Naive thymus-derived CD8-positive, alpha-beta T cell (primary cell): ENCODE measurements around the gene POLN. TPM values are rescaled to one million over a fixed set of nuclear protein-coding genes. Genes with fewer than 3 reads are reported as not detected.
A peak's percentile ranks its signal among the peaks of the same experiment; 100 is the strongest.

Experiments used
- ATAC-seq, 2 donors: fragments of 150-1000 bp; cut with Tn5 transposase in 1 of 2; sonication (Bioruptor Pico), chemical (Tn5 transposase) in 1 of 2; 1 replicate in 1 of 2; 2 replicates in 1 of 2; pipeline ENCODE4 v1.10.0; 2021; ENCODE audit warnings: mild to moderate bottlenecking in 2 of 2, moderate library complexity in 2 of 2
- POLR2A ChIA-PET: fragments of 350-600 bp; sonication (Branson Sonifier 250); formaldehyde crosslinking; loops from one replicate; lab custom pipeline; 2021; ENCODE audit warnings: antibody characterized with exemption; lab: Charles Lee
- DNase-seq, 10 donors: peaks; one replicate each; pipeline versions ENCODE4 v3.0.0 to v3.0.0-alpha.2; 2020 to 2022
- H3K27ac Mint-ChIP-seq, 10 donors: one replicate each; pipeline ENCODE4 v1.8.0; 2020 to 2022; ENCODE audit warnings: mild to moderate bottlenecking in 10 of 10, mixed read lengths in 10 of 10, moderate library complexity in 4 of 10, inconsistent platforms in 1 of 10
- H3K27me3 Mint-ChIP-seq, 5 donors: one replicate each; pipeline ENCODE4 v1.8.0; 2021 to 2022; ENCODE audit warnings: mixed read lengths in 5 of 5
- H3K36me3 Mint-ChIP-seq, 3 donors: one replicate each; pipeline ENCODE4 v1.8.0; 2020 to 2022; ENCODE audit warnings: mixed read lengths in 3 of 3, mild to moderate bottlenecking in 2 of 3, inconsistent platforms in 1 of 3
- H3K4me1 Mint-ChIP-seq, 4 donors: one replicate each; pipeline ENCODE4 v1.8.0; 2021 to 2022; ENCODE audit warnings: mixed read lengths in 4 of 4
- H3K4me3 Mint-ChIP-seq, 10 donors: one replicate each; pipeline ENCODE4 v1.8.0; 2020 to 2022; ENCODE audit warnings: mild to moderate bottlenecking in 10 of 10, mixed read lengths in 10 of 10, moderate library complexity in 6 of 10, inconsistent platforms in 1 of 10
- H3K9me3 Mint-ChIP-seq, 9 donors: one replicate each; pipeline ENCODE4 v1.8.0; 2020 to 2022; ENCODE audit warnings: mixed read lengths in 9 of 9, mild to moderate bottlenecking in 3 of 9, inconsistent platforms in 1 of 9, moderate library complexity in 1 of 9
- polyA plus RNA-seq, 3 donors: library from polyadenylated mRNA; unstranded; fragments of 300-500 nt; fragmentation: Illumina TruSeq; gene quantifications; one replicate each; pipeline ENCODE4 v1.2.3, GENCODE V29; 2021
- total RNA-seq, 8 experiments: library from RNA in 2 of 8; stranded (reverse) in 2 of 8; gene quantifications; one replicate each; pipeline ENCODE4 v1.2.3 and lab custom pipeline; 2021 to 2026

Gene POLN
- total and polyA plus RNA-seq, 5 experiments from 2014 or later = 0.44 to 3.8 (median 1.7) TPM; not detected in 1

DNA sequence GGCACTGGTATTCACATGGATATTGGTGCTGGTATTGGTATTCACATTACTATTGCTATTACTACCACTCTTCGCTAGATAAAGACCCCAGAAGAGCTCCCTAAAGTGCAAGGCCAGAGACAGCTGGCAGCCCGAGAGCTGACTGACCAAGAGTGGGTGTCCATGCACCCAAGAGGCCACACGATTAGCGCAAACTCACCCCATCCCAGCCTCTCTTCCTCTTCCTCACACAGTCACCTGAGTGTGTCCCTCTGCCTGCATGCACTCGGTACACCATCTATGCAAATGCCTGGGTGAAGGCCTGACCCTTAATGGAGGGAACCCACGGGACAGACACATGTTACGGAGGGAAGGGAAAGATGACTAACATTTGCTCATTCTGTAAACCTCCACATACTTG lies 86.7 kb downstream of the POLN start:
- Mint-ChIP-seq H3K9me3 (peaks cover 0 to 7% (median 0%) of the 10 kb centered on the region in 9 donors), H3K27ac (no peak overlapping the region), H3K36me3 (peaks cover 0 to 8% (median 1%) of the 10 kb centered on the region in 3 donors), H3K27me3 (no peaks in the 10 kb centered on the region), H3K4me1 (no peaks in the 10 kb centered on the region), H3K4me3 (no peak overlapping the region)
- POLR2A ChIA-PET = no interaction called here
- DNase-seq (no peak), ATAC-seq (no peak)

- Mint-ChIP-seq H3K27me3 (no peaks in the 10 kb centered on the region), H3K4me3 (no peak overlapping the region), H3K36me3 (peaks cover 0 to 8% (median 1%) of the 10 kb centered on the region in 3 donors), H3K27ac (no peak overlapping the region), H3K4me1 (no peaks in the 10 kb centered on the region), H3K9me3 (peaks cover 0 to 7% (median 0%) of the 10 kb centered on the region in 9 donors)
- POLR2A ChIA-PET = no interaction called here
- no peak for ATAC-seq
- DNase-seq = no peak
These were observed 87.6 kb downstream of the POLN start for GRCh38 chr4:2154215-2154740.

DNA sequence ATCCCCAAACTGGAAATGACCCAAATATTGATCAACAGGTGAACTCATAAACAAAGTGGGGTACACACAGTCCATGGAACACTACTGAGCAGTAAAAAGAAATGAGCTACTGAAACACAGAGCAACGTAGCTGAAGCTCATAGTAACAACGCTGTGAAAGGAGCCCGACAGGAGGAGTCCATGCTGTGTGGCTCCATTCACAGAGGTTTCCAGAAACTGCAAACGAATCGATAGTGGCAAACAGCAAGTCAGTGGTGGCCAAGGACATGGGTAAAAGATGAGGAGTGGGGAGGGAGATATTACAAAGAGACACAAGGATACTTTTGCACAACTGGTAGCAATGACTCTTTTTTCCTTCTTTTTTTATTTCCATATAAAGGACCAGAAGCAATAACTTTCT lies 90.4 kb downstream of the POLN start:
- H3K4me1 Mint-ChIP-seq = no peaks in the 10 kb centered on the region
- H3K9me3 Mint-ChIP-seq = peaks cover 0 to 7% (median 0%) of the 10 kb centered on the region in 9 donors
- DNase-seq = no peak
- no peaks in the 10 kb centered on the region for H3K27me3 Mint-ChIP-seq
- POLR2A ChIA-PET = no interaction called here
- no peak for ATAC-seq
- H3K27ac Mint-ChIP-seq = peak overlapping the region in 1 of 10 donors; percentile 33
- peaks cover 0 to 8% (median 6%) of the 10 kb centered on the region in 3 donors for H3K36me3 Mint-ChIP-seq
- H3K4me3 Mint-ChIP-seq = no peak overlapping the region

GRCh38 chr4:2150076-2150475 lies 91.8 kb downstream of the POLN start:
- Mint-ChIP-seq H3K4me3 (no peak overlapping the region), H3K9me3 (peaks cover 0 to 7% (median 0%) of the 10 kb centered on the region in 9 donors), H3K27me3 (no peaks in the 10 kb centered on the region), H3K36me3 (peaks cover 0 to 8% (median 6%) of the 10 kb centered on the region in 3 donors), H3K4me1 (no peaks in the 10 kb centered on the region), H3K27ac (no peak overlapping the region)
- ATAC-seq (no peak), DNase-seq (no peak)
- POLR2A ChIA-PET = interaction anchor here (1.6 kb wide), 1 partner anchor 10 kb away, joined by 3 read pairs; no protein-coding TSS in a partner anchor

- no peaks in the 10 kb centered on the region for H3K27me3 Mint-ChIP-seq
- POLR2A ChIA-PET = no interaction called here
- no peak for ATAC-seq
- H3K36me3 Mint-ChIP-seq = peaks cover 0 to 5% (median 0%) of the 10 kb centered on the region in 3 donors
- H3K9me3 Mint-ChIP-seq = no peaks in the 10 kb centered on the region
- DNase-seq = no peak
- H3K4me1 Mint-ChIP-seq = peaks cover 18 to 39% (median 25%) of the 10 kb centered on the region in 4 donors
- H3K27ac Mint-ChIP-seq = peak overlapping the region in 9 of 10 donors; percentile 17 to 81 (median 61)
- H3K4me3 Mint-ChIP-seq = peak overlapping the region in 8 of 10 donors; percentile 28 to 74 (median 64)
These were observed 99.1 kb downstream of the POLN start for GRCh38 chr4:2142630-2143427.

DNA sequence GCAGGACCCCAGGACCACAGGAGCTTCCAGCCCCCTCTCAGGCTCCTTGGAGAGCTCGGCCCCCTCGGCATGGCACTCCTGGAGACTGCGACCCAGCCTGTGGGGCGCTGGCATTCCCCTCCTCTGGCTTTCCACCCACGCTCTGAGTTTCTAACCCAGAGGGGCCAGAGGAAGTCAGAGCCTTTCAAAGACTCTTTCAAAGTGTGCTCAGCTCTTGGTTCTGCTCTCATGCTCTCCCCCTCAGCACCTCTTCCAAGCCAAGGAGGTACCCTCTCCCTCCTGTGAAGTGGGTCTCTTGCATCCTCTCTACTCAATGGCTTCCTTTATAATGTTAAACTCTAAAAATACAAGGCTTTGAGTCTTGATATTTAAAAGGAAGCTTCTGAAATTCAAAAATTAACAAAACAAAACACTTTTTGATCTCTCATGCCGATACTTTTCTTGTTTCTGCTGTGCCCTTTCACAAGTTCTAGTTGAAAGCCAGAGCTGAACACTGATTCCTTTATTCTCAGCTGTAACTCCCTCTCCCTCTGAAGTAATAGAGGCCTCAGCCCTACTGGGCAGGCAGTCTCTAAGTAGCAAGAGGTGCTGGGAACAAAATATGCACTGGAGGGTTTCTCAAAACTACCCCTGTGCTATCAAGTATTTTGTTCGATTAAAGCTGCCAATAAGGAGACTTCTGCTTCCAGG lies 100.0 kb downstream of the POLN start:
- H3K27ac Mint-ChIP-seq = peak overlapping the region; percentile 17 to 86 (median 68)
- no peaks in the 10 kb centered on the region for H3K9me3 Mint-ChIP-seq
- POLR2A ChIA-PET = interaction anchor here (0.6 to 1.2 kb wide), 2 partner anchors 27 to 1295 kb away, joined by 3 to 4 read pairs; no protein-coding TSS in a partner anchor
- H3K36me3 Mint-ChIP-seq = no peaks in the 10 kb centered on the region
- H3K27me3 Mint-ChIP-seq = no peaks in the 10 kb centered on the region
- H3K4me1 Mint-ChIP-seq = peaks cover 18 to 43% (median 27%) of the 10 kb centered on the region in 4 donors
- H3K4me3 Mint-ChIP-seq = peak overlapping the region in 9 of 10 donors; percentile 26 to 74 (median 55)
- ATAC-seq (peak; percentile 84 to 91), DNase-seq (peak in 4 of 10 donors; percentile 10 to 47 (median 32))

DNA sequence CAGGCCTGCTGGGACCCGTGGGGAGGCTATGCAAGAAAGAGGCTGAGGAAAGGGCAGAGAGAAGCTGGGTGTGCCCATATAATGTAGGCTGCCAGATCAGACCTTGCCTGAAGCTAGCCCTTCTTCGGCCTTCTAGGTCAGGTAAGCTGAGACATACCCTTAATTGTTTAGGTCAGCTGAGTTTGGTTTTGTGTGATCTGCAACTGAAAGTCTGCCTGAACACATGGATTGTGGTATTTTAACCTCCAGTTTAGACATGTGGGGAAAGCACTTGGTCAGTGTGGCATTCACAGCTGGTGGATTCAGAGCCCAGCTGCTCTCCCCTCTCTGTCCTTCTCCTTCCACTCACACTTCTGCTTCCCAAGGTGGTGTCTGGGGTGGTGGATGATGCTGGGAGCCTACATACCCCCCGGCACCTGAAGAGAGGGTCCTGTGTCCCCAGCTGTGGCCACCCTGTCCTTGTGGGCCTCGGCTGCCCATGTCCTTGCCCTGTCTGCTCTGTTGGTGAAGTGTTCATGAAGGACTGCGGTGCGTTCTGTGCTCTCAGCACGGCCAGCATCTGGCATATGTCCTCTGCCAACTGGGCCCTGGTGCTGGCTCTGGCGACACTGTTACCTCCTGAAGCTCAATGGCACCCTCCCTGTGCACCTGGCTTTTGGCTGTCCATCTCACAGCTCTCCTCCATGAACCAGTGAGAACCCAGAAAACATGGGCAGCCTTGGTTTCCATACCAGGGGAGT lies 100.7 kb downstream of the POLN start:
- peak in 1 of 2 donors; percentile 6 for ATAC-seq
- peak overlapping the region in 8 of 10 donors; percentile 48 to 86 (median 60) for H3K27ac Mint-ChIP-seq
- POLR2A ChIA-PET = interaction anchor here (0.6 to 1.2 kb wide), 2 partner anchors 28 to 1294 kb away, joined by 3 to 4 read pairs; no protein-coding TSS in a partner anchor
- H3K36me3 Mint-ChIP-seq = no peaks in the 10 kb centered on the region
- no peaks in the 10 kb centered on the region for H3K27me3 Mint-ChIP-seq
- no peaks in the 10 kb centered on the region for H3K9me3 Mint-ChIP-seq
- H3K4me1 Mint-ChIP-seq = peaks cover 18 to 47% (median 28%) of the 10 kb centered on the region in 4 donors
- DNase-seq = no peak
- H3K4me3 Mint-ChIP-seq = peak overlapping the region in 2 of 10 donors; percentile 6 to 67

GRCh38 chr4:2138846-2139500 lies 102.9 kb downstream of the POLN start:
- DNase-seq (no peak), ATAC-seq (no peak)
- POLR2A ChIA-PET = interaction anchor here (0.7 kb wide), 1 partner anchor 13 kb away, joined by 3 read pairs; no protein-coding TSS in a partner anchor
- H3K36me3 Mint-ChIP-seq = no peaks in the 10 kb centered on the region
- peak overlapping the region in 1 of 10 donors; percentile 15 for H3K27ac Mint-ChIP-seq
- no peaks in the 10 kb centered on the region for H3K27me3 Mint-ChIP-seq
- H3K9me3 Mint-ChIP-seq = peaks cover 0 to 3% (median 0%) of the 10 kb centered on the region in 9 donors
- H3K4me1 Mint-ChIP-seq = peaks cover 31 to 66% (median 44%) of the 10 kb centered on the region in 4 donors
- no peak overlapping the region for H3K4me3 Mint-ChIP-seq

DNA sequence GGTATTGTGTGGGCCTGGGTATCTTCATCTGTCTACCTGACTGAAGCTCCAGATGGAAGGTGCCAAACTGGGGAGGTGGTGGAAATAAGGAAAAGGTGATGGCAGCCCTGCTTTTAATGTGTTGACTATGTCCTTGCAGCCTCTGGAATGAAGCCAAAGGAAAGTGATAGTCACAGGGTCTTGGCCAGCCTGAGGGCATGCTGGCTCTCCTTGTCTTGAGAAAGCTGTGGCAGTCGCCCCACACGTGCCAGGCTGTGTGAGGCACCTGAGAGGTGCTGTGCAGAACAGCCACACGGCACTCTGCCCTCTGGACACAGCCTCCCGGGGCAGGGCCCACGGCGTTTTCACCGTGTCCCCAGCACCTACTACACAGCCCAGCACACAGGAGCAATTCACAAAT lies 105.2 kb downstream of the POLN start:
- H3K27ac Mint-ChIP-seq = no peak overlapping the region

DNA sequence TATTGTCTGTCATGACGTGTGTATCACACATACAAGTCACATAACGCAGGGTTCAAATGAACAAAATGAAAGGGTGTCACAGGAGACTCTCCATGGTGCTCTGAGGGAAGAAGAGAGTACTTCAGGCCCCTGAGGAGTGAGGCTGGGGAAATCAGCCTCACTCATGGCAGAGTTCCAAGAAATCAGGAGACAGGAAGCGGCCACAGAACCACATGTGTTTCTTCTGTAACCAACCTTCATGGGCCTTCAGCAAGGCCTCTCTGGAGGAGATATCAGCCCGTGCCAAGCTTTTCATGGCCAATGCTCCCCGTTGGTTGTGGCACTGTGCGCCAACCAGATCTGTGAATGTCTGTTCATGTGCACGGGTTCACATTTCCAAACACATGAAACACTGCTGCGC lies 106.8 kb downstream of the POLN start:
- POLR2A ChIA-PET = interaction anchor here (0.7 kb wide), 1 partner anchor 1079 kb away, joined by 3 read pairs; no protein-coding TSS in a partner anchor
- Mint-ChIP-seq H3K27me3 (no peaks in the 10 kb centered on the region), H3K9me3 (peaks cover 4 to 30% (median 15%) of the 10 kb centered on the region in 9 donors), H3K36me3 (peaks cover 0 to 13% (median 12%) of the 10 kb centered on the region in 3 donors), H3K4me3 (peak overlapping the region in 8 of 10 donors; percentile 26 to 59 (median 41)), H3K27ac (peak overlapping the region in 6 of 10 donors; percentile 3 to 80 (median 48)), H3K4me1 (peaks cover 13 to 33% (median 24%) of the 10 kb centered on the region in 4 donors)
- peak in 9 of 10 donors; percentile 12 to 70 (median 44) for DNase-seq
- peak; percentile 91 to 95 for ATAC-seq

More for the DNA sequence above, 105.2 kb downstream of the POLN start:
- Mint-ChIP-seq H3K36me3 (peaks cover 0 to 9% (median 8%) of the 10 kb centered on the region in 3 donors), H3K9me3 (peaks cover 0 to 19% (median 9%) of the 10 kb centered on the region in 9 donors), H3K4me1 (peaks cover 15 to 48% (median 29%) of the 10 kb centered on the region in 4 donors), H3K27me3 (no peaks in the 10 kb centered on the region), H3K4me3 (no peak overlapping the region)
- ATAC-seq (no peak), DNase-seq (no peak)
- POLR2A ChIA-PET = no interaction called here

GRCh38 chr4:2132438-2132837 lies 109.5 kb downstream of the POLN start:
- DNase-seq (no peak), ATAC-seq (no peak)
- H3K27ac Mint-ChIP-seq = no peak overlapping the region
- H3K4me3 Mint-ChIP-seq = no peak overlapping the region
- no peaks in the 10 kb centered on the region for H3K27me3 Mint-ChIP-seq
- peaks cover 13 to 24% (median 17%) of the 10 kb centered on the region in 4 donors for H3K4me1 Mint-ChIP-seq
- H3K36me3 Mint-ChIP-seq = peaks cover 0 to 13% (median 12%) of the 10 kb centered on the region in 3 donors
- POLR2A ChIA-PET = no interaction called here
- H3K9me3 Mint-ChIP-seq = peaks cover 4 to 30% (median 15%) of the 10 kb centered on the region in 9 donors
